Activated B cell treated with CpG ODN at 0.5 μM for 24 hours (primary cell): ENCODE measurements around the gene DDX39B. TPM values are rescaled to one million over a fixed set of nuclear protein-coding genes. Genes with fewer than 3 reads are reported as not detected.
A peak's percentile ranks its signal among the peaks of the same experiment; 100 is the strongest.
"Not testable (repeated sequence)": the region's sequence is repeated elsewhere in the genome, so short reads cannot be mapped to it uniquely, and the experiment has no call there.

Source experiments
- ATAC-seq: fragments of 200-7000 bp; cut with Tn5 transposase; one replicate; pipeline ENCODE4 v1.10.0; 2021; ENCODE audit warnings: low read depth, mild to moderate bottlenecking, moderate library complexity
- CTCF ChIA-PET: fragments of 350-600 bp; sonication (Branson Sonifier 250); formaldehyde crosslinking; loops from one replicate; lab custom pipeline; 2021; ENCODE audit warnings: antibody characterized with exemption; lab: Charles Lee
- POLR2A ChIA-PET: fragments of 350-600 bp; sonication (Branson Sonifier 250); formaldehyde crosslinking; loops from one replicate; lab custom pipeline; 2021; ENCODE audit warnings: antibody characterized with exemption; lab: Charles Lee
- DNase-seq: peaks from one replicate; pipeline ENCODE4 v3.0.0; 2022
- H3K27ac Mint-ChIP-seq: one replicate; pipeline ENCODE4 v1.8.0; 2020; ENCODE audit warnings: mixed read lengths
- H3K27me3 Mint-ChIP-seq: one replicate; pipeline ENCODE4 v1.8.0; 2021; ENCODE audit warnings: mixed read lengths
- H3K36me3 Mint-ChIP-seq: one replicate; pipeline ENCODE4 v1.8.0; 2021; ENCODE audit warnings: low read depth, mixed read lengths
- H3K4me1 Mint-ChIP-seq: one replicate; pipeline ENCODE4 v1.8.0; 2021; ENCODE audit warnings: mixed read lengths
- H3K4me3 Mint-ChIP-seq: one replicate; pipeline ENCODE4 v1.8.0; 2020; ENCODE audit warnings: mild to moderate bottlenecking, mixed read lengths
- H3K9me3 Mint-ChIP-seq: one replicate; pipeline ENCODE4 v1.8.0; 2020; ENCODE audit warnings: mixed read lengths
- intact Hi-C: fragments of 100-400 bp; cut with micrococcal nuclease; formaldehyde crosslinking; loops from one replicate; pipeline ENCODE4 v1.15.1; 2024
- total RNA-seq: library from RNA; stranded (reverse); gene quantifications from 2 replicates; pipeline ENCODE4 v1.2.3, GENCODE V29; 2022
- TF ChIP-seq, protein P1 (sequence below): fragments of 200-600 bp; IDR thresholded peaks from one replicate; pipeline ENCODE4 v1.8.0; 2022; ENCODE audit warnings: antibody characterized with exemption, mild to moderate bottlenecking

The DDX39B gene
- total RNA-seq, 1 donor from 2014 or later = 484 TPM

DNA sequence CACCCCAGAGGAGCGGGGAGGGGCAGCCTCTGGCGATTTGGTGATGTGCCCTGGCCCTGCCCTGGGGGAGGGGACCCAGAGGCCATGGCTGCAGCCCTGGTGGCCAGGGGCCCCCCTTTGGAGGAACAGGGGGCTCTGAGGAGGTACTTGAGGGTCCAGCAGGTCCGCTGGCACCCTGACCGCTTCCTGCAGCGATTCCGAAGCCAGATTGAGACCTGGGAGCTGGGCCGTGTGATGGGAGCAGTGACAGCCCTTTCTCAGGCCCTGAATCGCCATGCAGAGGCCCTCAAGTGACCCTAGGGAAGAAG lies 16.5 kb upstream of the DDX39B start:
- ChIA-PET POLR2A (interaction anchor here (1.0 to 9.2 kb wide), 13 partner anchors 7 to 274 kb away, joined by 4 to 580 read pairs (median 19); partner anchors contain the start of genes ATP6V1G2, BAG6, C6orf47 and DDX39B), CTCF (interaction anchor here (21.5 to 25.8 kb wide), 2 partner anchors 20 to 40 kb away, joined by 611 to 773 read pairs; partner anchors contain the start of genes LST1, LTA, LTB and NCR3)
- no peaks in the 10 kb centered on the region for H3K27me3 Mint-ChIP-seq
- no peaks in the 10 kb centered on the region for H3K9me3 Mint-ChIP-seq
- peaks cover 16% of the 10 kb centered on the region for H3K36me3 Mint-ChIP-seq
- ATAC-seq (no peak), DNase-seq (no peak)
- peak overlapping the region; percentile 94 for H3K27ac Mint-ChIP-seq
- H3K4me1 Mint-ChIP-seq = peaks cover 84% of the 10 kb centered on the region
- H3K4me3 Mint-ChIP-seq = peak overlapping the region; percentile 83
- intact Hi-C loops = no loop called here
- TF ChIP-seq, protein P1, sequence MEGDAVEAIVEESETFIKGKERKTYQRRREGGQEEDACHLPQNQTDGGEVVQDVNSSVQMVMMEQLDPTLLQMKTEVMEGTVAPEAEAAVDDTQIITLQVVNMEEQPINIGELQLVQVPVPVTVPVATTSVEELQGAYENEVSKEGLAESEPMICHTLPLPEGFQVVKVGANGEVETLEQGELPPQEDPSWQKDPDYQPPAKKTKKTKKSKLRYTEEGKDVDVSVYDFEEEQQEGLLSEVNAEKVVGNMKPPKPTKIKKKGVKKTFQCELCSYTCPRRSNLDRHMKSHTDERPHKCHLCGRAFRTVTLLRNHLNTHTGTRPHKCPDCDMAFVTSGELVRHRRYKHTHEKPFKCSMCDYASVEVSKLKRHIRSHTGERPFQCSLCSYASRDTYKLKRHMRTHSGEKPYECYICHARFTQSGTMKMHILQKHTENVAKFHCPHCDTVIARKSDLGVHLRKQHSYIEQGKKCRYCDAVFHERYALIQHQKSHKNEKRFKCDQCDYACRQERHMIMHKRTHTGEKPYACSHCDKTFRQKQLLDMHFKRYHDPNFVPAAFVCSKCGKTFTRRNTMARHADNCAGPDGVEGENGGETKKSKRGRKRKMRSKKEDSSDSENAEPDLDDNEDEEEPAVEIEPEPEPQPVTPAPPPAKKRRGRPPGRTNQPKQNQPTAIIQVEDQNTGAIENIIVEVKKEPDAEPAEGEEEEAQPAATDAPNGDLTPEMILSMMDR = no peak

DNA sequence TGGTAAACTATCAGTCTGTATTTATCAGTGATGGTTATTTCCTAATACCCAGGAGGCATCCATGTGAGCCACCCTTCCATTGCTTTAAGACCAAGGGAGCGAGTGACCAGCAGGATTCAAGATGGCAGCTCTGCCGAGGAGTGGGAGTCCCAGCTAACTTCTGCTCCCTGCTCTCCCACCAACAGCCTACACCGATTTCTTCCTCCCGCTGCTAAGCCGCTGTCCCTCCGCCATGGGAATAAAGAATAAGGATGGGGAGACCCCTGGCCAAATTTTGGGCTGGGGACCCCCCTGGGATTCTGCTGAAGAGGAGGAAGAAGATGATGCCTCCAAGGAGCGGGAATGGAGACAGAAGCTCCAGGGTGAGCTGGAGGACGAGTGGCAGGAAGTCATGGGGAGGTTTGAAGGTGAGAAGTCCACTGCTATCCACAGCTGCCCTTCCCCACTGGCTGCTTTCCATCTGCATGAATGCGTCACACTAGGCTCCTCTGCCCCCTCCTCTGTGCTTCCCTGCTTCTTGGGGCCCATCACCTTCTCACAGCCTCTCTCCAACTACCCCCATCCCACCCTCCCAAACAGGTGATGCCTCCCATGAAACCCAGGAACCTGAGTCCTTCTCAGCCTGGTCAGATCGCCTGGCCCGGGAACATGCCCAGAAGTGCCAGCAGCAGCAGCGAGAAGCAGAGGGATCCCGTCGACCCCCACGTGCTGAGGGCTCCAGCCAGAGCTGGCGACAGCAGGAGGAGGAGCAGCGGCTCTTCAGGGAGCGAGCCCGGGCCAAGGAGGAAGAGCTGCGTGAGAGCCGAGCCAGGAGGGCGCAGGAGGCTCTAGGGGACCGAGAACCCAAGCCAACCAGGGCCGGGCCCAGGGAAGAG lies 15.9 kb upstream of the DDX39B start:
- Mint-ChIP-seq H3K36me3 (peaks cover 13% of the 10 kb centered on the region), H3K9me3 (no peaks in the 10 kb centered on the region), H3K4me1 (peaks cover 78% of the 10 kb centered on the region), H3K27ac (peak overlapping the region; percentile 30), H3K4me3 (peak overlapping the region; percentile 83), H3K27me3 (no peaks in the 10 kb centered on the region)
- TF ChIP-seq, protein P1 = no peak
- no peak for DNase-seq
- ChIA-PET POLR2A (interaction anchor here (0.7 to 9.2 kb wide), 14 partner anchors 9 to 340 kb away, joined by 3 to 580 read pairs (median 13); partner anchors contain the start of genes ABHD16A, ATP6V1G2, BAG6 and C6orf47), CTCF (interaction anchor here (21.5 to 25.8 kb wide), 2 partner anchors 21 to 40 kb away, joined by 611 to 773 read pairs; partner anchors contain the start of genes LST1, LTA, LTB and NCR3)
- no peak for ATAC-seq
- intact Hi-C loops = no loop called here

DNA sequence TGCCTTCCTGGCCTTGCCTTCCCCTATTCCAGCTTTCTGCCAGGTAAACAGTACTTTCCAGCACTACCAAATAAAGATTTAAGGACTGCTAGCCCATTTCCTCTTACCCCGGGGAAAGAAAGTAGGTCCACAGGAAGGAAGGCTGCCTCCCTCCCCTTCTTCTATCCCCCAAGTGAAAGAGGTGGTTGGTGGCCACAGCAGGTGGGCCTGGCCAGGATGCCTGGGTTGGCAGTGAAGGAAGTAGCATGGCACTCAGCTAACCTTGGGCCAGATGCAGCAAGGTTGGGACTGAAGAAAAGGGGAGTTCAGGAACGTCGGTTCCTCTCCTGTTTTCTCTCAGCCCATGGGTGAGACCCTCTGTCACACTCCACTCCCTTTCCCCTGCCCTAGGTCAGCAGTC lies 14.5 kb upstream of the DDX39B start:
- Mint-ChIP-seq H3K9me3 (no peaks in the 10 kb centered on the region), H3K4me1 (peaks cover 73% of the 10 kb centered on the region), H3K27ac (peak overlapping the region; percentile 41), H3K27me3 (no peaks in the 10 kb centered on the region), H3K4me3 (no peak overlapping the region), H3K36me3 (peaks cover 13% of the 10 kb centered on the region)
- TF ChIP-seq, protein P1 = no peak
- DNase-seq = no peak
- intact Hi-C loops = no loop called here
- ChIA-PET CTCF (interaction anchor here (21.5 to 25.8 kb wide), 2 partner anchors 22 to 42 kb away, joined by 611 to 773 read pairs; partner anchors contain the start of genes LST1, LTA, LTB and NCR3), POLR2A (interaction anchor here (0.9 to 9.2 kb wide), 10 partner anchors 8 to 1761 kb away, joined by 3 to 580 read pairs (median 4); partner anchors contain the start of genes ABHD16A, C6orf47, LST1 and LTA)
- ATAC-seq = no peak

DNA sequence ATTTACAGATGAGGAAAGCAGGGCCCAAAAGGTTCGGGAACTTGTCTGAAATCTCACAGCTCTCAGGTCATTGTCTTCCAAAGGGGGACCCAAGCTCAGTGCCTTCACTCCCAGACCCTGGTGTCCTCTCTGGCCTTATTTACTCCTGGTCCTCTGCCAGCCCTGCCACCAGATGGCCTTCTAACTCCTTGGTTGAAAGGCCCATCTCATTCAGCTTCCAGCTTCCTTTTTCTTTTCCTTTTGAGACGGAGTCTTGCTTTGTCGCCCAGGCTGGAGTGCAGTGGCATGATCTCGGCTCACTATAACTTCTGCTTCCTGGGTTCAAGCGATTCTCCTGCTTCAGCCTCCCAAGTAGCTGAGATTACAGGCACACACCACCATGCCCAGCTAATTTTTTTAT lies 9.6 kb upstream of the DDX39B start:
- DNase-seq = peak; percentile 52
- peaks cover 58% of the 10 kb centered on the region for H3K4me1 Mint-ChIP-seq
- ChIA-PET POLR2A (interaction anchor here (0.7 to 8.7 kb wide), 19 partner anchors 8 to 312 kb away, joined by 3 to 234 read pairs (median 5); partner anchors contain the start of genes DDX39B, LST1, LTA and LTB), CTCF (interaction anchor here (0.8 to 25.8 kb wide), 23 partner anchors 9 to 284 kb away, joined by 3 to 773 read pairs (median 4); partner anchors contain the start of genes AIF1, BAG6, DDX39B and LST1)
- not testable (repeated sequence) for H3K36me3 Mint-ChIP-seq, H3K27me3 Mint-ChIP-seq, H3K9me3 Mint-ChIP-seq
- intact Hi-C loops = loop anchor here (1.0 kb wide), 4 partner anchors 9 to 279 kb away; no protein-coding TSS in a partner anchor
- peak overlapping the region; percentile 87 for H3K27ac Mint-ChIP-seq
- peak; percentile 19 for ATAC-seq
- peak overlapping the region; percentile 81 for H3K4me3 Mint-ChIP-seq

DNA sequence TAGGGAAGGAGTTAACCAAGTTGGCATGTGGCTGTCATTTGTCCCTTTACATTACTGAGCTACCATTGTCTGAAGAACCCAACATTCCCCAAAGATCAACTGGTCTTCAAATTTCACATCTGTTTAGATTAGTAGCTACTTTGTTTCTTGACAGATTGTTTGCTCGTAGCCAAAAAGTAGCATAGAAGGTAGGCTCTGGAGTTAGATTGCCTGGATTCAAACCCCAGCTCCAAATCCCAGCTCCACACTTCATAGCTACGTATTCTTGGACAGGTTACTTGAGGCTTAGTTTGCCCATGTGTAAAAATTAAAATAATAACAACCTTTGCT lies 6.7 kb upstream of the DDX39B start:
- Mint-ChIP-seq H3K4me3 (no peak overlapping the region), H3K27me3 (no peaks in the 10 kb centered on the region), H3K27ac (peak overlapping the region; percentile 53), H3K9me3 (no peaks in the 10 kb centered on the region), H3K36me3 (peaks cover 8% of the 10 kb centered on the region), H3K4me1 (peaks cover 45% of the 10 kb centered on the region)
- ChIA-PET POLR2A (interaction anchor here (0.7 to 8.7 kb wide), 11 partner anchors 9 to 286 kb away, joined by 3 to 234 read pairs (median 6); partner anchors contain the start of genes LSM2, LTA, LTB and MICB), CTCF (interaction anchor here (0.8 to 25.8 kb wide), 6 partner anchors 11 to 282 kb away, joined by 3 to 773 read pairs (median 12); partner anchors contain the start of genes BAG6, LST1, LTA and LTB)
- intact Hi-C loops = loop anchor here (10.0 kb wide), 1 partner anchor 646 kb away; the partner anchor contains the start of genes GPSM3 and PBX2
- ATAC-seq = no peak
- no peak for DNase-seq
- TF ChIP-seq, protein P1 = no peak
